GM19324 (cell line): ENCODE data around the gene SLC34A2.

Experiments used
- ATAC-seq: cut with Tn5 transposase; IDR thresholded peaks from one replicate; pipeline ENCODE4 v1.9.1; 2021; ENCODE audit warnings: mild to moderate bottlenecking, moderate library complexity; ENCODE audit not compliant: unreplicated experiment, low FRiP score

Gene SLC34A2

DNA sequence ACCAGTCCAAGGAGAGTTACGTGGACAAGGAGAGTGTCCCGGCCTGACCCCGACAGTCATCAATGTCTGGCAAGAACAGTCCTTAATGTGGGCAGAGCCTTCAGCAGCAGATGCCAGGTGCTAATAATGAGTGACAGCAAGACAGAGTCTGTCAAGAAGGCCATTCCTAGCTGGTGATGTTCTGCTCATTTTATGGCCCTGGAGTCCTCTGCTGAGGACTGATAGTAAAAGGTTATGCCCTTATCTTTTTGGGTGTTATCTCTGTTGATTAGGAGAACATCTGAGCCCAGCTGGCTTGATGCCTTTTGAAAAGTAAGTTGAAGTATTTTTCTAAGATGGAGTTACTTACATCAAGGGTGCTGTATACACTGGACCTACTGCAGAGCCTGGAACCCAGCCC, 67.3 kb downstream of the SLC34A2 start:
- no peak for ATAC-seq

DNA sequence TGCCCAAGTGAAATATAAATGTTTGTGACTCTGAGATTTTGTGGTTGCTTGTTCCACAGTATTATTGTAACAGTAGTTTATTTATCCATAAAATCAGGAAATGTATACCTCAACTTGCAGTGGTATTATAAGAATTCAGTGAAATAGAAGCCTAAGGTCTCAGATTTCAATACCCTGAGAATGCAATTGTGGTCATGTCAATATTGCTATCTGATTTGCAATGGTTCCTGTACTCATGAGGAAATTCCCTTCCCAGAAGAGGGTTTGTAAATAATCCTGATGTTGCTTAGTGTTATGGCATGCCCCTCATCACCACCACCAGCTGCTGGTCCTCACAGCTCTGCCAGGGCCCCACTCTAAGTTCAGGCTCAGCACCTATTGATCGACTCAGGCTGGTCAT, 67.8 kb downstream of the SLC34A2 start:
- ATAC-seq = no peak

DNA sequence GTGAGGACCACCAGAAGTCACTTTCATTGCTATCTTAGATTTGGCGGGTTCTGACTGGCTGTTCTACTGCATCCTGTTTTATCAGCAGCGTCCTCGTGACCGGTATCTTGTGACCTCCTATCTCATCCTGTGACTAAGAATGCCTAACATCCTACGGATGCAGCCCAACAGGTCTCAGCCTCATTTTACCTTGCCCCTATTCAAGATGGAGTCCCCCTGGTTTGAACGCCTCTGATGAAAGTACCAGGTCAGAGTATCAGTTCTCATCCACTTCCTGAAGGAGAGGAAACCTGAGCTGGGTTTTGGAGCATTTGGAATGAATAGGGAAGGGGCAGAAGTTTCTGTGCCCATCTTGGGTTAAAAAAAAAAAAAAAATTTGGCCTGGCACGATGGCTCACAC, 70.2 kb downstream of the SLC34A2 start:
- no peak for ATAC-seq

DNA sequence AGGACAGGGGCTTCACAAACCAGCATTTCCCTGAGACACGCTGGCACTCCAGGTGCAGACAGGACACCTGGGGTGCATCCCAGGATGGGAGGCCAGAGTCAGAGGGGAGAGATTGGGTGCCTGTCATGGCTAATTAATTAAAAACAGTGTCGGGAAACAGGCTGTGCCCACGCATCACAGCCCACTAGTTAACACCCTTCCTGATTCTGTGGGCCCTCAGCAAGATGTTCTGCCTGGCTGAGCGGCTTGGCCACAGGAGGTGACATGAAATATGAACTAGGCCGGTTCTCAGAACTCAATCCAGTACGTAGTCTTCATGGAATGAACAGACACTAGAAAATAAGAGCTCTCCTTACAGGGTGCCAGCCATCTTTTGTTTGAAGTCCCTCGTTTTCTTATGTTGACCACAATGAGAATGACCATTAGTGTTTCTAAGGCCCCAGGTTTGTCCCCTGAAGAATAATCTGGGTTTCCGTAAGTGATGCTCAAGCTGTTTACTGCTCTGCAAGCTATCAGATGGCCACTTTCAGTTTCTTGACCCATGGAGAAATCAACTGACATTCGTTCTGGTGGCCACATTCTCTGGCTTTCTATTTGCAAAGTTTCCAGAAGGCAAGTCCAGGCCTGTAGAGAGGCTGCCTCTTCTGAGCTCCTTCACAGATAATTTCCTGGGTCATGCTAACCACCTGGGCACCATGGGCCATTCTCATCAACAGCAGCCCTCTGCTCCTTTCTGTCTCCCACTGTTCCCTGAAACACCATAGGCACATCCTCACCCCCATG, 72.3 kb downstream of the SLC34A2 start:
- ATAC-seq = no peak
